Kasumi-1 (cell line): ENCODE results near the gene FIS1.

Experiments
- DNase-seq, 2 experiments: peaks; one replicate each; lab custom pipeline; 2025; lab: John Stamatoyannopoulos, UW

FIS1 gene

DNA sequence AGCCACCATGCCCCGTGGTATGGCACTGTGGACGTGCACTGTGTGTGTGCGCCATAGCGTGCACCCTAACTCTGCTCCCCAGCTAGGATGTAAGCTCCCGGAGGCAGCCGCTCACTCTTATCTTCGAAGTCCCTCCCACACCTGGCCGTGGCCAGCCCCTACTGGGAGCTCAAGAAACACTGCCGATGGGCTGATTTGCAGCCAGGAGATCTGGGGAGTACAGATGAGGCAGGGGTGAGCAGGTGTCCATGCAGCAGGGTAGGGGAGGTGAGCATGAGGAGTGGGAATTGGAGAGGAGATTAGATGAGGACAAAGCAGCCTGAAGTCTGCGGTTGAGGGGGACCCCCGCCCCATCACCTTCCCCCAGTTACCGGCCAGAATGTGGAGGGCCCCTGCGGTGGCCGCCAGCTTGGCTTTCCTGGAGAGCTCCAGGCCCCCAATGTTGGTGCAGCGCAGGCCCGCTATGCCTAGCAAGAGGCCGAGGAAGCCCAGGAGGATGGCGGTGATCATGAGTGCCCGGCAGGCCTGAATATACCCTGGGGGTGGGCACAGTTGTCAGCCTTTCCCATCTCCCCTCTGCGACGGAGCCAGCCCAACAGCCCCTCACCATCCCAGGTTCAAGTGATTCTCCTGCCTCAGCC, 10.9 kb downstream of the FIS1 start:
- DNase-seq: no peak

DNA sequence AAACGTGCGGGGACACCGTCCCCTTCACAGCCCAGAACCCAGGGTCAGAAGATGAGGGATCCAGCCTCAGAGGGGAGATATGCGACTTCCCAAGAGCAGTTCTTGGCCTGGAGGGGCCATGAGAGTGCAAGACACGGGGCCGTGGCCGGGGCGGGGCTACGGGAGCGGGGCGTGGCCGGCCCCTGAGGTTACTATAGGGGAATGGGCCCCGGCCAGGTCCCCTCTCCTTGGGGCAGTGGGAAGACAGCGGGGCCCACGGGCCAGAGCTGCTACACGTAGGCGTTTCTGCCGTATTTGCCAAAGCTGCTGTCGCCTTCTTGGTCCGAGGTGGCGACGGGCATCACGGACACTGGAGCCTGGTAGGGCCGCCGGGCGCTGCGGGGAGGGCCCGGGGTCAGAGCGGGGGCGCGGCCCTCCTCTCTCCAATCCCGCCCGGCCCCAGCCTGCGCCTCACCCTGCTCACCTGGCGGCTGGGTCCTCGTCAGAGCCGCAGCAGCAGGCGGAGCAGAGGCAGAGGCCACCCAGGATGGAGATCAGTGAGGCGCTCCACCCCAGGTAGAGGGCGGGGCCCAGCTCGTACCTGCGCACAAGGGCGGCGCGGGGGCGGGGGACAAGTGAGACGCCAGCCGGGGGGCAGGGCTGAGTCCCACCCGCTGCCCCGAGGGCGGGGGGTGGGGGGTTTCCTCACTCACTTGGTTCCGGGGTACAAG, 12.6 kb downstream of the FIS1 start:
- DNase-seq: no peak

- DNase-seq: no peak
Measured at GRCh38 chr7:101231644-101232043, 13.2 kb downstream of the FIS1 start.

DNA sequence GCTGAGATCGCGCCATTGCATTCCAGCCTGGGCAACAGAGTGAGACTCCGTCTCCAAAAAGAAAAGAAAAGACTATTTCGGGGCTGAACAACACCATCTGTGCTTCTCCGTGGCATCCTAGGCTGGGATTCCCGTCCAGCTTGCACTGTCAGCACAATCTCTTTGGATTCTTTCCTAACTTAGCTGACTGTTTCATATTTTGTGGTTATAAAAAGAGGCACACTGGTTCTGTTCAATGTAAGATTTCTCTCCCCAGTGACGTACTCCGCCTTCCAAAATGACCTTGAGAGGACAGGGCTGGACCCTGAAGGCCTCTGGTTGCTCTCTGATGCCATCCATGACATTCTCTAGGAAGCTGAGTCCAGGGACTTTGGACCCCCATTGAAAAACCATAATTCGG, 18.2 kb downstream of the FIS1 start:
- DNase-seq: no peak

- no peak for DNase-seq
Measured at GRCh38 chr7:101225650-101226049, 19.2 kb downstream of the FIS1 start.

- DNase-seq: no peak
Measured at GRCh38 chr7:101223528-101223927, 21.4 kb downstream of the FIS1 start.

DNA sequence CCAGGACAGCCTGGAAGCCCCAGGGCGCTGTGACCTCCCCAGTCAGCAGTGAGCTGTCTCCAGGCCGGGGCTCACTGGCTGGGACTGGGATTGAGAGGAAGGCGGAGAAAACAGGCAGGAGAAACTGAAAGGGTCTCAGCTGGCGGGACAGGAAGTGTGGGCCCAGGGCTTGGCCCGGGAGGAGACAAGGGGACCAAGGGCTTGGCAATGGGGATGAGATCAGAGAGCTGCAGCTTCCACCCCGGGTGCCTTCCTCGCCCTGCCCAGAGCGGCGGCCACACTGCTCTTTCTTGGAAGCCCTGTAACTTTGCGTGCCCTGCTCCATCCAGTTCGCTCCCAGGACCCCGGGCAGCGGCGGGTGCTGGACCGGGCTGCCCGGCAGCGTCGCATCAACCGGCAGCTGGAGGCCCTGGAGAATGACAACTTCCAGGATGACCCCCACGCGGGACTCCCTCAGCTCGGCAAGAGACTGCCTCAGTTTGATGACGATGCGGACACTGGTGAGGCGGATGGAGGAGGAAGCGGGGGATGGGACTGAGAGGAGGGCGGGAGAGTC, 22.5 kb downstream of the FIS1 start:
- no peak for DNase-seq

GRCh38 chr7:101220295-101220694, 24.6 kb downstream of the FIS1 start:
- DNase-seq: no peak

- DNase-seq: no peak
Measured at GRCh38 chr7:101218236-101219125, 26.4 kb downstream of the FIS1 start.

- peak; percentile 97 to 98 for DNase-seq
Measured at GRCh38 chr7:101217388-101218235, 27.3 kb downstream of the FIS1 start, which contains the start of the genes PLOD3 and ZNHIT1. Gene PLOD3, minus strand, starts transcription at chr7:101217581. Its CDS starts 307 bp downstream, at chr7:101217274. Gene ZNHIT1, plus strand, starts transcription at chr7:101218165. Its CDS starts 31 bp downstream, at chr7:101218196.

DNA sequence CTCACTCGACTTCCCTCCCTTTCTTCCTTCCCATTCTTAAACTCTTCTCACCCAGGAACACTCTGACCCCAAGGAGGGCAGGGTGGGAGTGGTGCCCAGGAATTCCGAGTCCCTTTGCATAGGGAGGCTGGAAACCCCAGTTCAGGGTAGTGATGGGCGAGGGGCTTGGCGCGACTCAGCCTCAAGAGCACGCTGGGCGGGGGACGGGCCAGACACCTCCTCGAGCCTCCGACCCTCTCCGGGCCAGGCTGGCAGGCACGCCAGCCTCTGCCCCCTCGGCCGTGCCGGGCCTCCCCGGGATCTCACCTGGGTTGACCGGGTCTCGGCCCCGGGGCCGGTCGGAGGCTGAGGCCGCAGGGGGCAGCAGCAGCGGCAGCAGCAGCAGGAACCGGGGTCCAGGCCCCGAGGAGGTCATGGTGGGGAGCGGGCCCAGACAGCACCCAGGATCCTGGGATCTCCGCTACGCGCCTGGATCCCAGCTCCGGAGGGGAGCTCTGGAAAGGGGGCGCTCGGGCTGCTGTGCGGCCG, 28.0 kb downstream of the FIS1 start:
- DNase-seq: peak; percentile 10 to 34

GRCh38 chr7:101216001-101216859, 28.7 kb downstream of the FIS1 start:
- DNase-seq: no peak

DNA sequence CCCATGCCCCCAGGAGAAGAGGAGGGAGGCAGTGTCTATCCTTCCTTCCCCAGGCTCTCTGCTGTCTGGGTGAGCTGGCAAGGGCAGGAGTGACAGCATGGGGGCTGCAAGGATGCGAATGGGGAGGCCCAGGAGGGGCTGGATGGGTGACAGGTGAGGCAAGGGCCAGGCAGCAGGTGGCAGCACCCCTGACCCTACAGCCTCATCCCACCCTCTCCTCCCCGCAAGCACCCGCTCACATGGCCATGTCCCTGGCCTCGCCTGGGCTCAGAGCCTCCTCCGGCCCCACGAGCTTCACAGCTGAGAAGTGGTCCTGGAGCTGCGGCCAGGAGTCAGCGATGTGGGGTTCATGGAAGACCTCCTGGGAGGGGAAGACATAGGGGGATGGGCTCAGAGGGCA, 32.9 kb downstream of the FIS1 start:
- DNase-seq: no peak

GRCh38 chr7:101211501-101211900, 33.4 kb downstream of the FIS1 start:
- no peak for DNase-seq

DNA sequence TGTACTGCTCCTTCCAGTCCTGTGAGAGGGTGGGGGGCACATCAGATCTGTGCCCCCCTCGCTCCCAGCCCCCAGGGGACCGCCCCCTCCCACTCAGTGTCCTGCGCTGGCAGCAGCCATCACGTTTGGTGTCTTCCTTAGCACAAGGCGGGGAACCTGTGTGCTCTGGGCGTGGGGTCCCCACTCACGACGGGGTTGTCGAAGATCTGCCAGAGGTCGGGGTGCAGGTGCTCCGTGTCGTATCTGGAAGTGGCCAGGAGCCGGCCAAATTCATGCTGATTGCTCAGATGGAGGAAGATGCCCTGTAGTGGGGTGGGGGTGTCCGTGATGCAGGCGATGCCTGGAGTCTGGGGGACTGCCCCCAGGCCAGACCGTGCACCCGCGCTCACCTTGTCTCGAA, 34.7 kb downstream of the FIS1 start:
- DNase-seq: no peak

DNA sequence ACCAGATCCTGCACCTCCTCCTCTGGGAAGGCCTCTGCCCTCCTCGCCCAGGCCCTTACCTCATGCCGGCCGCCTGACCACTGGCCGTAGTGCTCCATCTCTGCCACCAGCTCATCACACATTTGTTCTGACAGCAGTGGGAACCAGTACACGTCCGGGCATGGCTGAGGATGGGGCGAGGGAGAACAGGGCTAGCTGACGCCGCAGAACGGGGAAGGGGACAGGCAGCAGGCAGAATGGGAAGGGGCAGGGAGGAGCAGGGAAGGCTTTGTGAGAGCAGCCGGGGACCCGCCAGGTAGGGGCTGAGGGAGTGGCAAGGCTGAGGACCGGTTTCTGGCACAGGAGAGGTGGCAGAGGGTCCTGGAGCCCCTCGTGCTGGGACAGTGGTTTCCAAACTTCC, 36.1 kb downstream of the FIS1 start:
- no peak for DNase-seq

DNA sequence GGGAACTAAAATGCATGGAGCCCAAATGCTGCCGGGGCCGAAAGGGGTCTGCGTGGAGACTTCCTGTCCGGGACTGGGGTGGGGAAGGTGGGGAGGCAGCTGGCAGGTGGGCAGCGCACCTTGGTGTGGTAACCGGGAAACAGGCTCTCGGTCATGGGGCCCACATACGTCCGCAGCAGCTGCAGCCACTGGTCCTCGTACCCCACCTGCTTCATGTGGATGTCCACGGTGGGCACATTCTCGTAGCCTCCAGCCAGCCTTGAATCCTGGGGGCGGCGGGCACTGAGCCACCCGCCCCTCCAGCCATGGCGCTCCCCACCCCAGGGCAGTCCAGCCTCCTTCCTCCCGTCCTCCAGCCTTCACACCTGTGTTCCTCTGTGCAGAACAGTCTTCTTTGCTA, 37.4 kb downstream of the FIS1 start:
- no peak for DNase-seq

DNA sequence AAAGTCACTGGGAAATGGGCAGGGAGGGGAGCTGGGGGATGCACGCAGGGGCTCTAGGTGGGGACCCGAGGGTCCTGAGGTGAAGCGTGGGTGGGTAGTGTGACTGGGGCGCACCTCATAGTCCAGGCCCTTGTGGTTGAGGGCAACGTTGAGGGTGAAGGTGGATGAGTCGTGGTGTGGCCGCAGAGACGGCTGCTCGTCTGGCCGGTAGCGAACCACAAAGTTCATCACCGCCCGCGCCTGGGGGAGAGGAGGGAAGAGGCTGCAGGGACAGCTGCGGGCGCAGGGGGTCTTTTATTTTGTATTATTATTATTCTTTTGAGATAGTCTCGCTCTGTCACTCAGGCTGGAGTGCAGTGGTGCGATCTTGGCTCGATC, 38.2 kb downstream of the FIS1 start:
- DNase-seq: no peak

DNA sequence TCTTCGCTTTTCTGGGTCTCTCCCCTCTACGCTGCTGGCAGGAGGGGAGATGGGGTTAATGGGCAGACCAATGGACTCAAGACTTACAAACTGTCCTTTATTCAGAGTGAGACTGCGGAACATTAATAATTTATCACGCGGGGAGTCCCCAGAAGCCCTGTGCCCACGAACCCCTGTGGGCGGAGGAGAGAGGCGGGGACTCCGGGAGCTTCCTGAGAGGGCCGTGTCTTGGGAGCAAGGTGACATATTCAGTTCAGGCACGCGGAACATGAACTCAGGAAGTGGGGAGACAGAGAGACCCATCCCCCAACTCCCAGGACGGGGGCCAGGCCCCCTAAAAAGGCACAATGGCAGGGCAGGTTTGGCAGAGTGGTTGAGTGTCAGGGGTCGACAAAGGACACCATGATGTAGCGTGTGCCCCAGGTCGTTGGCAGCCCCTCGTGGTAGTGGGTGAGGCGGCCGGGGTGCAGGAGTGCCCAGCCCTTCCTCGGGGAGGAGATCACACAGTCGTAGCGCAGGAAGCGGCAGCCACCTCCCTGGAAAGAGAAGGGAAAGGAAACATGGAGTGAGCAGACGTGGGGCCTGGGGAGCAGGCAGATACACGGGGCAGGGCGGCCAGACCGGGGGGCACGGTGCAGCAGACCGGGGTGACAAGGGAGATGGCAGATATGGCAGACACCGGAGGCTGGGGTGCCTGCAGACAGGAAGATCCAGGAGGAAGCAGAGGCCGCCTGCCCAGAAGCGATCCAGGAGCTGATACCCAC, 38.8 kb downstream of the FIS1 start:
- no peak for DNase-seq
